KOPT-K1 (cell line): ENCODE measurements around the gene NKX2-3.

Experiments
- H3K27ac ChIP-seq: fragments of 200-600 bp; sonication (generic); 2 replicates; pipeline ENCODE4 v1.5.1; 2016; ENCODE audit warnings: antibody characterized with exemption, mild to moderate bottlenecking, low read depth, low read length; ENCODE audit not compliant: poor library complexity, severe bottlenecking
- H3K36me3 ChIP-seq: fragments of 200-600 bp; sonication (generic); 2 replicates; pipeline ENCODE4 v1.5.1; 2017; ENCODE audit warnings: antibody characterized with exemption, mild to moderate bottlenecking, low read length, moderate library complexity; ENCODE audit not compliant: insufficient read depth
- H3K9me3 ChIP-seq: fragments of 200-600 bp; sonication (generic); 2 replicates; pipeline ENCODE4 v1.5.1; 2017; ENCODE audit warnings: antibody characterized with exemption, low read length, mild to moderate bottlenecking; ENCODE audit not compliant: insufficient read depth, poor library complexity, severe bottlenecking

The NKX2-3 gene

DNA sequence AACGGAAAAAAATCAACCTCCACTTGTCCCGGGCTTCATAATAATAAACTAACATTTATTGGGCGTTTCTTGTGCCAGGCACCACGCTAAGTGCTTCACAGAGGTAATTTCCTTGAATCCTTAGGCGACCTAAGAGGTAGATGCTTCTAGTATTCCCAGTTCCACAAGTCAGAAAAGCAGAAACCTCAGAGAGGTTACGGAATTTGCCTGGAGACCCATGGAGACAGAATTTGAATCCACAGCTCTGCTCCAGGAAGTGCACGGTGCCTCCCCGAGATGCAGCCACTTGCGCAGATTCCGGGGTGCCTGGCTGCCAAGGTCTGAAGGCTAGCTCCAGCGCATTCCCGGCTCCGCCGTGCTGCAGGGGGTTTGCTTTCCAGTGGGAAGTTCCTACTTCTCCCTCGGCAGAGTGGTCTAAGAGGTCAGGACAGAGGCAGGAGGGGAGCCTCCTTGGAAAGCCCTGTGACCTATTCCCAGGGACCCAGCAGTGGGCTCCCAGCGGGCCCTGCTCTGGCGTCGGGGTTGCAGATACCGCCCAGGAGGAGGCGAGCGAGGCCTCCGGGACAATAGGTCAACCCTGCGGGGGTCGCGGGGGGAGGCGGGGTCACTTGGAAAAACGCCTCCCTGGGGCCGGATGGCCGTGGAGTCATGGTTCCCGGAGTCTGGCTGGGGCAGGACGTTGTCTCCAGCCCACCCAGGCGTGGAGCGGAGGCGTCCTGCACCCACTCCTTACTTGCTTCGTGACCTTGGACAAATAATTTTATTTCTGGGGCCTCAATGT, 10.1 kb upstream of the NKX2-3 start:
- Histone ChIP-seq H3K36me3 (no peaks in the 10 kb centered on the region), H3K9me3 (no peaks in the 10 kb centered on the region), H3K27ac (no peak overlapping the region)

DNA sequence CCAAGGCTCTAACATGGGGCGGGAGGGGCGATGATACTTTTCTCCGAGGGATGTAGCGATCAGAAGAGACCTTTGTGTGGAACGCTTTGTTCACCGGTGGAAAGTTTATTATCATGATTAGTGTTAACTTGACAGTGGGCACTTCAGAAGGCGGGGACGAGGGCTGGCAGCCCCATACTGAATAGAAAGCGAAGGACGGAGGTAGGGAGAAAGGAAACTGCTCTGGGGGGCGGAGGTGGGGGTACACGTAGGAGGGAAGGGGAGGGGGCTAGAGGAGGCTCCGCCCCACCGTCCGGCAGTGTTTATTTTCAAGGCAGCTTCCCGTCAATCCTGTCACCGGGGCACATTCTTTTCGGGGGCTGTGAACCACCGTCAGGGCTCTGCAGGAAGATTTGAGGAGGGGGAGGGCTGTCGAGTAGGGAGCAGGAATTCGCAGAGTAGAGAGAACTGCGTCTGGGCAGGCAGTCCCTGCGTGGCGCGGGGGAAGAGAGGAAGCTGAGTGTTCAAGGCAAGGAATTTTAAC, 9.4 kb upstream of the NKX2-3 start:
- no peaks in the 10 kb centered on the region for H3K9me3 ChIP-seq
- H3K36me3 ChIP-seq = no peaks in the 10 kb centered on the region
- no peak overlapping the region for H3K27ac ChIP-seq

DNA sequence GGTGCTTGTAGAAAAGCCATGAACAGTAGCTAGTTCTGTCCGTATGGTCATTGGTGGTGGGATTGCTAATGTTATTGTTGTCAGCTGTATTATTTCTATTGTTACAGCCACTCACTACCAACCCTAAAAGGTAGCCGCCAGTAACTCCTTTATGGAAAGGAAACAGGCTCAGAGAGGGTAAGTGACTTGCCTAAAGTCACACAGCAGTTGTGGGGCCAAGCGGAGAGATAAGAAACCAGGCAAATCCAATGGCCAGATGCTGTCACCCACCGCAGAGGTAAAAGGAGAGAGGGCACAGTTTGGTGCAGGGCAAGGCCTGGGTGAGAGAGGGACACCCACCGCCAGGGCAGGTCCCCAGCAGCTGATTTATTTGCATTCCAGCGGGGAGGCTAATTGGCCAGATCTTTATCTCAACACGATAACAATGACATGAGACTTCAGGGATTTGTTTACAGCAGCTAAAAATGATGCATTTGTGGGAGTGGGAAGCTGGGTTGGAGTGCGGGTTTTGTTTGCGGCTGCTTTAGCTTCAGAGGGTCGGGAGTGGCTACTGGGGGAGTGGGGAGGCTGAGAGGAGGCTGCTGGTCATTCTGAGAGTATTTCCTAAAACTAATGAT, 8.6 kb upstream of the NKX2-3 start:
- no peaks in the 10 kb centered on the region for H3K36me3 ChIP-seq
- no peak overlapping the region for H3K27ac ChIP-seq
- no peaks in the 10 kb centered on the region for H3K9me3 ChIP-seq

DNA sequence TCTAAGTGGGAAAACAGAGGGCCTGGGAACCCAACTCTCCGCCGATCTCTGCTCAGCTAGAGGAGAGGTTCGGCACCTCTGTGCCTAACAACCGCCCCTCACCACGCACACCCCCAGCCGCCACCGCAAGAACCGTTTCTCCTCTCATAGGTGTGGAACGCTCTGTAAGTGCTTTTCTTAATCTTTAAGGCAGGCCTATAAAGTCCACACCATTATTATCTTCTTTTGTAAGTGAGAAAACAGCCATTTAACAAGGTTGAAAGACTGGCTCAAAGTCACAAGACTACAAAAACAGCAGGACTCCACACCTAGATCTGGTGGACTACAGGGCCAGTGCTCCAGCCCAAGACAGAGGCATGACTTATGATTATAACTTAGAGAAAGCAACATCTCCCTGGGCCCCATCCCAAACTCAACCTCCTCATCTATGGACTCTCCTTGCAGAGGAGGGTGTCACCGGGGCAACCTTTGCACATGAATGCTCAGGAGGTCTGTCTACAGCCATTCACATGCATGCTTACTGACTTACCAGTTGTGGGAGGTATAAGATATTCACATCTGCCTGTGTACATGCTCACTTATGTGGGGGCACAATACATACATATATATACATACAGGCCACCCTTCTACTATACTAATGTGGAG, 7.9 kb upstream of the NKX2-3 start:
- Histone ChIP-seq H3K36me3 (no peaks in the 10 kb centered on the region), H3K9me3 (no peaks in the 10 kb centered on the region), H3K27ac (no peak overlapping the region)

DNA sequence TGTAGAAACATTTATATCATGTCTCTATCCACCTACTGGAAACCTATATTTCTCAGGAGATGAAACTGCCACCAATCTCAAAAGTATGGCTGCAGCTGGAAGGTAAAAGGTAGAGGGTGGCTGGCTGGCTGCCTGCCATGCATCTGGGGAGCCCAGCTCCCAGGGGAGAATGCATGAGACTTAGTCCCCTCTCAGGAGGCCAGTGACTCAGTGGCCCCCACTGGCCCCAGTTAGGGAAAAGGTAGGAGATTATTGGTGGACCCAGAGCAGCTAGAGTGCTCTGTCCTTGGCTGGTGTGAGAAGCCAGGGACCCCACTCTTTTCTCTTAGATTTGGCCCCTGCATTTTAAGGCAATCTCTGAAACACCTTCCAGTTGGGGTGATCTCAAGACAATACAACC, 6.8 kb upstream of the NKX2-3 start:
- Histone ChIP-seq H3K9me3 (no peaks in the 10 kb centered on the region), H3K27ac (no peak overlapping the region), H3K36me3 (no peaks in the 10 kb centered on the region)

DNA sequence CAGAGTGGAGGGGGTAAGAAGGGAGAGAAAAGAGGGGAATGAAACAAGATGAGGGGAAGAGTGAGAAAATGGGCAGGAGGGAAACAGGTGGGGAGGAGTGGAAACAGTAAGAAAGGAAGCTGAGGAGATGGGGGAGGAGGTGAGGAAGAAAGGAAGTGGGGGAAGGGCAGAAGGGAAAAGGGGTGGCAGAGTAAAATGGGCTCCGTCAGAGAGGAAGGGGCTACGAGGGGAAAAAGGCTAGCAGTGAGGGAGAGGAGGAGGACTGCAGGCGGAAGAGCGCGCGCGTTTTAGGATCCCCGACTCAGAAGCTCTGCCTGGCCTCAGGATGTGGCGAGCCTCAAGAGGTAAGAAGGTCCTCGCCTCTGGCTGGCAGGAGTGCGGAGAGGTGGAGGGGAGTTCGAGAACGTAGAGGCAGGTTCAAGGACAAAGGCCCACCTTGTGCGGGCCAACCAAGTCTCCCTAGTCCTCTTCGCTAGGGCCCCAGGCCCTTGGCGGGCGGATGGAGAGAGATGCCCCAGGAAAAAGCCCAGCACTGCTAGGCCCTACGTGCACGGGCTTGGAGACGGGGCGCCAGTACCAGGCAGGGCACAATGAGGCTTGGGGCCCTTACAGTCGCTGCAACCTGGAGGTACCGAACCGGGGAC, 5.8 kb upstream of the NKX2-3 start:
- Histone ChIP-seq H3K36me3 (no peaks in the 10 kb centered on the region), H3K9me3 (peaks cover under 1% of the 10 kb centered on the region), H3K27ac (no peak overlapping the region)

DNA sequence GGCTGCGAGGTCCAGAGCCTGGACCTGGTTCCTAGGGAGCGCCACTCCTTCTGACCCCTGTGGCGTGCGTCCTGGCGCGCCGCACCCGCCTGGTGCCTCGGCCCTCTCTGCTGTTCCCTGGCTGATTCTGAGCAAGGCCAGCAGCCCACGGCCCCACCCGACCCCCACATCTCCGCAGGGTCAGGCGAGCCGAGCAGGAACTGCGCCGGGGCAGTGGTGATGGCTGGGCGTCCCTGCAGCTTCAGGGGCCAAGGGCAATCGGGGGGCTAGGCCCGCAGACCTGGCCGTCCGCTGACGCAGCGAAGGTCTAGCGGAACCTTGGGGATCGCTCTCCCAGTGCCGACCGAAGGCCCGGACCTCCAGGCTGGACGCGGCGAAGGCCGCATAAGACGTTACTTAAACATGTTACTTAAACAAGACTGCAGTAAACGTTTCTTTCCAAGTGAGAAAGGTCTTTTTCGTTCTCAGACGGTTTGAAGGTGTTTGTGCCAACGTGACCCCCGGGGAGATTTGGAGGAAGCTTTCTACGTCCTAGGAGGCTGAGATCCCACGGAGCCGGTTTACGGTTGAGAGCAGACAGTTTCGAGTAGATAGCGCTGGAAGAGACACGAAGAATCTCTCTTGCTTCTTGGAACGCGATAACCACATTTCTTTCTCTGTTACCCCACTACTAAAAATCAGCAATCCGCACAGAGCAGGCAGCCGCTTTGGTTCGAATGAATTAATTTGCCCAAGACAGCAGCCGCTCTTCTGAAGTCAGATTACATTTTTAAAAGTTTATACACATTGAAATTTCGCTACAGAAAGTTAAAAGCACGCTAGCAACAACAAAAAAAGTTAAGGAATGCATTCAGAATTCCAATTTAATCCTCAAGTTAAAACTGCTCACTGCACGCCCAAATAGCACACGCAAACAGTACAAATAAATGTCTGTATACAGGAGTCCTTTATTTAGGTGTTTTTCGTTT, 4.9 kb upstream of the NKX2-3 start:
- H3K36me3 ChIP-seq = no peaks in the 10 kb centered on the region
- peaks cover 8% of the 10 kb centered on the region for H3K9me3 ChIP-seq
- H3K27ac ChIP-seq = no peak overlapping the region

DNA sequence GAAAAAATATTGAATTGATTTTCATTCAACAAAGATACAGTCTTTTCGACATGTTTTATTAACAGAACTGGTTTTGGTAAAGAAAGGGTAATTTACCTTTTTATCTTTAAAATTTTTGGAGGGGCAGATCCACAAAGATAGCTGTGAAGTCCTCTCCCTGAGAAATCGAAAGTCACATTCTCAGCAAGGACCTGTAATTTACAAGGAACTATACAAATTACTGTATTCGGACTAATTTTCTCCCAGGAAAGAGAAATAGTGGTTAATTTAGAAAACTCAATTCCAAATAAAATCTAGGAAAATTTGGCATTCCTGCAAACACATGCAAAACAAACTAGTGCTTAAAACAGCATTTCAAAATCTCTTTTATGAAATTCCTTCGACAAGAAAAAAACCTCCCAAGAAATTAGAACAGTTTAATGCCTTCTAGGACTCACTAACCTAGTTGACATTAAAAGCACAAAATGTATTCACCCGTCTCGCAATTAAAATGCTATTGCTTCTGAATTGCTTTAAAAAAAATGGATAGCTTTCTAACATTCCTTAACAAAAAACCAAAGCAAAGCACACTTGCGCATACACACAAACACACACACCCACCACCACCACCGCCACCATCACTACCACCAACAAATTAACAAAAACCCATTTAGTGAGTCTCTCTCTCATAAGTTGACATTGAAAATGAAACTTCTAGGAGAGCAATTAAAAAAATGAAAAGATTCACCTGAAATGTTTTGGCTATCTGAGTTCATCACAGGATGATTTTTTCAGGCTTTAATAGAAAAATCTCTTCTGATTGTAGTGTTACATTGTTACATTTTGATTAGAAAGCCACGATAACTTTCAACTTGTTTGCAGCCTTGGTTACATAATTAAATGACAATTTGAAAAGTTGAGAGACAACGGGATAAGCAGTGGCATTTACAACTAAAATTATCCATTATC, 4.0 kb upstream of the NKX2-3 start:
- Histone ChIP-seq H3K36me3 (no peaks in the 10 kb centered on the region), H3K9me3 (peaks cover 8% of the 10 kb centered on the region), H3K27ac (no peak overlapping the region)

DNA sequence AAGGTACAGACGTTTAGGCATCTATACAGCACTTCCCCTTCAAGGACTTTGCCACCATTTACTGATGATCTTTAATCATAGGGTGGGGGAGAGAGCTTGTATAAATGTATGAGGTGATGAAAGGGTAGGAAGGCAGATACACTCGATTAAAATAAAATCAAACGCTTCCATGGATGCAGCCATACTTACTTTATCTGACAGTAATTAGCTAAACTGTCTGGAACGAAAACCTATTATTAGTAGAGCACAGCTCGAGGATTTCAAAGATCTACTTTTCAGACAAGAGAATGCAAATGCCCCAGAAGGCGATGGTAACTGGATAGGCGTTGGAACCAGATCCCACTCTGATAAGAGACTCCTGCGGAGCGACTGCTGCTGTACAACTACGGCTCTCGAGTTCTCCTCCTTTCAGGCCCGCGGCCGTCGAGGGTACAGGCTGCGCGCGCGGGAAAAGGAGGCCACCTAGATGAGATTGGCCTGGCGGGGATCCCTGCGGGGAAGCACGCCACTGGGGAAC, 3.1 kb upstream of the NKX2-3 start:
- Histone ChIP-seq H3K36me3 (no peaks in the 10 kb centered on the region), H3K9me3 (peaks cover 8% of the 10 kb centered on the region), H3K27ac (no peak overlapping the region)

DNA sequence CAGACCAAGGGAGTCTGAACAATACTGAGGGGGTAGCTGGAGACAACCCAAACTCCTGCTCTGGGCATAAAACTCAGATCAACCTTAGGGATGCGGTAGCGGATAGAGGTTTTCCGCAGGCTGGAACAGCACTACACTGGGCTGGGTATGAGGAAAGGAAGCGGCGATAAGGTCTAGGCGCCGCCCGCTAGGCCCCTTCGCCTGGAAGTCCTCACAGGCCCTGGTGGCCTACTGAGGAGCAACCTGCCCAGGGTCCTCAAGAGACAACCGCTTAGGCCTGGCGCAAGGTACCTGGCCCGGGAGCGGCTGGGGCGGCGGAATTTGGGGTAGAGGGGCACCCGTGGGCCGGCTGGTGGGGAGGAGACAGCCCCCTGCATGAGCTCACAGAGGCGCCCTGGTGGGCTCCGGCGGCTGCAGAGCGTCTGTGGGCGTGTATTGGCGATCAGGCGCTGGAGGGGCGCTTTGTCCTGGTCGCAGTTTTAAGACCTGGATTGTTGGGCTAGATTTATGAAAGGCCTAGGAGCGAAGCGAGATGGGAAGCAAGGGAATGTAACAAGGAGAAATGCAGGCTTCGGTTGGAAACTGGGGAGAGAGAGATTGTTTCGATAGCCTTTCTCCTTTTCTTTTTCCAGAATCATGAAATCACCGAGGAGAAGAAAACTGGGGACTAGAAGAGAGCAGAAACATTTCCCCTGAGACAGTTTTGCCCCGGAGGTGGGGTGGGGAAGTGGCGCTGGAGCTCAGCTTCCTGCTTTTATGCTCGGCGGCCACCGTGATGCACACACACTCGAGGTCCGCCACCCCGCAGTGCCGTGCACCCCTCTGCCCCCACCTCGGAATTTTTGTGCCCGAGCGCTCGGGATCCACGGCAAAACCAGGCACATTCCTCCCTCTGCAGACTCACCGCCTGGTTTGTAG, 2.4 kb upstream of the NKX2-3 start:
- Histone ChIP-seq H3K9me3 (peaks cover 8% of the 10 kb centered on the region), H3K27ac (no peak overlapping the region), H3K36me3 (no peaks in the 10 kb centered on the region)

DNA sequence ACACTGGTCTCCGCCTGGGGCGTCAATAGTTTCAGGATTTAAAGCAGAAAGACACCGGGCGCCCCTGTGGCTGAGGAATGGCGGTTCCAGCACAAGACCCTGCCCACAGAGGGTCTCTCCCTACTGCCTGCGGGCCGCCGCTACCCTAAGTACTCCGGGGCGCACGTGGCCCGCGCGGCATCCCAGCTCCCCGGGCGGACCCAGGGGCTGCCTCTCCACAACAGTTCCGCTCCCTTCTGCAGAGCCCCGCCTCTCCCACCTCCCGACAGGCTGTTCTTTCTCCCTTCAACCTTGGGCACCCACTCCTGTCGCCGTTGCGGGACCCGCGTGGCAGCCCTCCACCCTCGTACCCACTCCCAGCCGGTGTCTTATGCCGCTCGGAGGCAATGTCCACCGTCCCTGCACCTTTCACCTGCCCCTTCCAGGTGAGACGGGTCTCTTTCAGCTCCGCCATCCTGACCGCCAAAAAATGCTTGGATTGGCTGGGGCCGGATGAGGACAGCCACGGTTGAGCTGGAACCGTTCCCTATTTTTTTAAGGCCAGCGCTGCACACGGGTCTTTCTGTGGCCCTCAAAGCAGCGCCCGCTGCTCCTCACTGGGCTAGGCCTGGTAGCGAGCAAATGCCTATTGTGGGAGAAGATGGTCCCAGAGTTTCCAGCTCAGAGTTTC, 1.6 kb upstream of the NKX2-3 start:
- no peaks in the 10 kb centered on the region for H3K36me3 ChIP-seq
- H3K27ac ChIP-seq = no peak overlapping the region
- peaks cover 8% of the 10 kb centered on the region for H3K9me3 ChIP-seq
